ENCODE results near the gene ARID4A.

DNA sequence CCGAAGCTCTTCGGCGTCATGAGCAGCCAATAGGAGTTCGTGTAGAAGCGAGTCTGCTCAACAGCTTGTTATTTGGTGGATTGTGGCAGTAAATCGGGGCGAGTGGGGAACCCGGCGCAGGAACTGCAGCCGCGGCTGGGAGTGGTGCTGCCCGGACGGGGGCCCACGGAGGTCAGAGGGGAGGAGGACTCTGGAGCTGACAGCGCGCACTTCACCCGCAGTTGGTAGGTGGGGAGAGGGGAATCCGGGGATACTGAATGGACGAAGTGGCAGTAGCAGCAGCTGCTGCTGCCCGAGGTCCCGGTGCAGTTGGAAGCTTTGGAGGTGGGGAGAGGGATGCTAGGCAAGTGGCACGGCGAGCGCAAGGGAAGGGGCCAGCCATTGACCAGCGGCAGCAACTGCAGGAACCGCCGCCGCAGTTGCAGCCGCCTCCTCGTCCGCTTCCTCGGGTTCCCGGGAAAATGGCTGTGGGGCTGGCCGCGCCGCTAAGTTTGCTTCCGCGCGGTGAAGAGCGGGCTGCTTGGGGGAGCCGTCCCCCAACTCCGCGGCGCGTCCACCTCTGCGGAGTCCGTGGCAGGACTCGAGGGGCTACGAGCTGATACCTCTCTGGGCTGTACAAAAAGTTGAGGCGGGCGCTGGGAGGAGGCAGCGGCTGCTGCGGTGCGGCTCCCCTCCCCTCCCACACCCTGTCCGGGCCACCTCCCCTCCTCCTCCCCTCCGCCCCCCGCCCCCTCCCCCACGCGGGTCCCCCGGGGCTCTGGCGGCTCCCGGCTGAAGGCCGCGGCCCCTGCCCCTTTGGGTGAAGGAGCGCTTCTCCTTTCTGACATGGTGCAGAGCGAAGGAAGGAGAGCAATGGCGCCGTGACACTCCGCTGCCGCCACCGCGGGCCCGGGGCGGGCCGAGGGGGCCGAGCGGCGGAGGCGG lies at the start of gene ARID4A:
- TF ChIP-seq, protein P1, sequence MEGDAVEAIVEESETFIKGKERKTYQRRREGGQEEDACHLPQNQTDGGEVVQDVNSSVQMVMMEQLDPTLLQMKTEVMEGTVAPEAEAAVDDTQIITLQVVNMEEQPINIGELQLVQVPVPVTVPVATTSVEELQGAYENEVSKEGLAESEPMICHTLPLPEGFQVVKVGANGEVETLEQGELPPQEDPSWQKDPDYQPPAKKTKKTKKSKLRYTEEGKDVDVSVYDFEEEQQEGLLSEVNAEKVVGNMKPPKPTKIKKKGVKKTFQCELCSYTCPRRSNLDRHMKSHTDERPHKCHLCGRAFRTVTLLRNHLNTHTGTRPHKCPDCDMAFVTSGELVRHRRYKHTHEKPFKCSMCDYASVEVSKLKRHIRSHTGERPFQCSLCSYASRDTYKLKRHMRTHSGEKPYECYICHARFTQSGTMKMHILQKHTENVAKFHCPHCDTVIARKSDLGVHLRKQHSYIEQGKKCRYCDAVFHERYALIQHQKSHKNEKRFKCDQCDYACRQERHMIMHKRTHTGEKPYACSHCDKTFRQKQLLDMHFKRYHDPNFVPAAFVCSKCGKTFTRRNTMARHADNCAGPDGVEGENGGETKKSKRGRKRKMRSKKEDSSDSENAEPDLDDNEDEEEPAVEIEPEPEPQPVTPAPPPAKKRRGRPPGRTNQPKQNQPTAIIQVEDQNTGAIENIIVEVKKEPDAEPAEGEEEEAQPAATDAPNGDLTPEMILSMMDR (IDR thresholded peaks at IDR 0.05): no peak
- peak; percentile 90 to 96 for TF ChIP-seq POLR2A (IDR thresholded peaks at IDR 0.05)
